Gastroesophageal sphincter (tissue), 3 donors: ENCODE measurements around the gene ELL.

ENCODE experiments used
- EP300 ChIP-seq: sonication (generic); formaldehyde crosslinking; IDR thresholded peaks from one replicate; pipeline ENCODE4 v1.6.1; 2017; ENCODE audit warnings: antibody characterized with exemption, mild to moderate bottlenecking
- POLR2A ChIP-seq, 2 donors: fragments of 450-650 bp; IDR thresholded peaks; one replicate each; pipeline ENCODE4 v1.6.1; 2017; ENCODE audit warnings: antibody characterized with exemption in 2 of 2, mild to moderate bottlenecking in 2 of 2, moderate library complexity in 1 of 2
- POLR2AphosphoS5 ChIP-seq: sonication (generic); formaldehyde crosslinking; IDR thresholded peaks from one replicate; pipeline ENCODE4 v1.6.1; 2017; ENCODE audit warnings: antibody characterized with exemption
- TF ChIP-seq, protein P1 (sequence below), 4 experiments: fragments of 200-600 bp in 2 of 4; fragments of 450-650 bp in 2 of 4; sonication (generic) in 1 of 4; IDR thresholded peaks; one replicate each; pipeline ENCODE4 v1.5.1; 2017 to 2019; ENCODE audit warnings: antibody characterized with exemption in 4 of 4, mild to moderate bottlenecking in 2 of 4, moderate library complexity in 2 of 4

DNA sequence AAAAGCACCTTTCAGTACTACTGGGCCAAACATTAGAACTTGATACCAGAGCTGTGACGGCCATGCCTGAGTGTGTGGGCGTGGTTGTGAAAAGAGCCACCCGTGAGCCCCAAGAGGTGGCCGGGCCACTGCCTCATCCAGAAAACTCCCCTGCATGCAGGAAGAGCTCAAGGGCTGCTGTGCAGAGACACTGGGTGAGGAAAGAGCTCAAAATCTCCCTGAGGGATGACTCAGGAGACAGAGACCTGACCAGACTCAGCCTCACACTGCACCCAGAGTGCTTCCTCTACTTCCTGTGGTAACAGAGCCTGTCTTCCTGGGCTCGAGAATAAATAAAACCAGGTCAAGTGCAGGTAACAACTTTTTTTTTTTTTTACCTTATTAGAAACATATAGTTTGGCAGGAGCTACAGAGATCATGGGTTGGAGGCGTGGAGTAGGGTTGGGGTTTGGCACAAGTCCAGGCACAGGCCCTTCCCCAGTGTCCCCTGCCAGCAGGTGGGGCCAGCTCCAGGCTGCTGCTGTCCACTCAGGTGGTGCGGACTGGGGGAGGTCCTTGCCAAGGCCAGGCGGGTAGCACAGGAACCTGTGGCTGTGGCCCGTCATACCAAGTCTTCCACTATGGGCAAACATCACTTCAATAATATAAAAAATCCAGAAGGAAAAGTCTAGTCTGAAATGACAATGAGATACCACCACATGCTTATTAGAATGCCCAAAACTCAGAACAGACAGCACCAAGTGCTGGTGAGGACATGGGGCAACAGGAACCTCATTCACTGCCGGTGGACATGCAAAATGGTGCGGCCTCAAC lies 25.5 kb downstream of the ELL start:
- no peak for TF ChIP-seq POLR2AphosphoS5
- TF ChIP-seq, protein P1, sequence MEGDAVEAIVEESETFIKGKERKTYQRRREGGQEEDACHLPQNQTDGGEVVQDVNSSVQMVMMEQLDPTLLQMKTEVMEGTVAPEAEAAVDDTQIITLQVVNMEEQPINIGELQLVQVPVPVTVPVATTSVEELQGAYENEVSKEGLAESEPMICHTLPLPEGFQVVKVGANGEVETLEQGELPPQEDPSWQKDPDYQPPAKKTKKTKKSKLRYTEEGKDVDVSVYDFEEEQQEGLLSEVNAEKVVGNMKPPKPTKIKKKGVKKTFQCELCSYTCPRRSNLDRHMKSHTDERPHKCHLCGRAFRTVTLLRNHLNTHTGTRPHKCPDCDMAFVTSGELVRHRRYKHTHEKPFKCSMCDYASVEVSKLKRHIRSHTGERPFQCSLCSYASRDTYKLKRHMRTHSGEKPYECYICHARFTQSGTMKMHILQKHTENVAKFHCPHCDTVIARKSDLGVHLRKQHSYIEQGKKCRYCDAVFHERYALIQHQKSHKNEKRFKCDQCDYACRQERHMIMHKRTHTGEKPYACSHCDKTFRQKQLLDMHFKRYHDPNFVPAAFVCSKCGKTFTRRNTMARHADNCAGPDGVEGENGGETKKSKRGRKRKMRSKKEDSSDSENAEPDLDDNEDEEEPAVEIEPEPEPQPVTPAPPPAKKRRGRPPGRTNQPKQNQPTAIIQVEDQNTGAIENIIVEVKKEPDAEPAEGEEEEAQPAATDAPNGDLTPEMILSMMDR (IDR thresholded peaks at IDR 0.05): no peak
- no peak for TF ChIP-seq POLR2A (IDR thresholded peaks at IDR 0.05)
- no peak for TF ChIP-seq EP300
